ENCODE measurements around the gene SPPL2B.

GRCh38 chr19:2360833-2361232, 32.3 kb downstream of the SPPL2B start:
- no peak for TF ChIP-seq CTCF (IDR thresholded peaks at IDR 0.05 in 8 of 11, conservative IDR thresholded peaks at IDR 0.05 in 3 of 11)
- no peak for TF ChIP-seq POLR2AphosphoS5 (IDR thresholded peaks at IDR 0.05)
- TF ChIP-seq POLR2A (IDR thresholded peaks at IDR 0.05), result no peak
